ENCODE data around the gene PTPRM. TPM values are rescaled to one million over a fixed set of nuclear protein-coding genes. Genes with fewer than 3 reads are reported as not detected.

Gene PTPRM
- total RNA-seq, 1 experiment from 2014 or later = 14.5 TPM

DNA sequence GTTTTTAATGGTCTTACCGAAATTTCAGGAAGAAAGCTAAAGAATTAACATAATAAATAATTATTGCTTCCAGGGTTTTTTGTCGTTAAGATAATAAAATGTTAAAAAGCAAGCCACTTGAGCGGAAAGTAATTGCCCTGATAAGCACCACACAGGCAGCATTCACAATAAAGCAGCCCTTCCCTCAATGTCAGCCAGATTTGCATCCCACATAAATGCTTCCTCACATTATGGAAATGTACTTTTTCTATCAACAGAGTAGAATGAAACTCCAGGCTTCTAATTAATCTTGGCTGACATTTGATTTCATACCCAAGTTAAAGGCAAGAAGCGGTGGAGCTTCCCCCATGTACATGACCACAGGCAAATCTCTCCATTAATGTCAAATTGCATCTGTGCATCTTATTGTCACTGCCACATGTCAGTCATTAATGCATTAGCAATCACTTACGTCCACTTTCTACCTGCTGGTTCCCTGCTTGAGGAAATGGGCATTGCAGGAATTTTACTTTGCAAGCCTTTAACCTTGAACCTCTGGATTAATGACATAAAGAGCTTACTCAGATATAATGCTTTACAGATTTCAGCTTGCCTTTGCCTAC, 26.2 kb downstream of the PTPRM start:
- Histone ChIP-seq H3K36me3 (ENCODE audit: control insufficient read depth in 1 of 2, insufficient read depth in 2 of 2, low read length in 2 of 2) (no peaks in the 10 kb centered on the region), H3K79me2 (ENCODE audit: insufficient read depth, low read length) (no peaks in the 10 kb centered on the region), H3K27ac (ENCODE audit: low read depth, low read length) (no peak overlapping the region), H3K4me1 (ENCODE audit: control insufficient read depth in 1 of 2, insufficient read depth in 2 of 2, low read length in 2 of 2) (no peaks in the 10 kb centered on the region), H3K27me3 (ENCODE audit: insufficient read depth, low read length) (peaks cover 17% of the 10 kb centered on the region), H2AFZ (ENCODE audit: low read depth, low read length, poor library complexity, severe bottlenecking) (no peak overlapping the region), H3K4me2 (ENCODE audit: low read length) (no peak overlapping the region), H3K9ac (ENCODE audit: low read length) (no peak overlapping the region), H3K4me3 (replicated peaks in 1 of 2; ENCODE audit: low read depth in 1 of 2, low read length in 2 of 2) (no peak overlapping the region), H3K9me3 (ENCODE audit: control insufficient read depth in 1 of 2, insufficient read depth in 1 of 2, low read depth in 1 of 2, low read length in 2 of 2) (no peaks in the 10 kb centered on the region), H3K9me2 (ENCODE audit: insufficient read depth) (no peaks in the 10 kb centered on the region), H4K20me1 (ENCODE audit: insufficient read depth) (no peaks in the 10 kb centered on the region)
- ATAC-seq (no peak), DNase-seq (ENCODE audit: low read depth, low spot score) (no peak)
- ChIA-PET CTCF (no interaction called here), POLR2A (no interaction called here), RAD21 (ENCODE audit: low non-redundant PET in 1 of 2, low total read pairs in 2 of 2, uncharacterized antibody in 2 of 2, unreplicated experiment in 2 of 2) (no interaction called here)
- intact Hi-C loops (cut with micrococcal nuclease) = no loop called here
- TF ChIP-seq JUND (IDR thresholded peaks at IDR 0.05) (no peak), EGR1 (IDR thresholded peaks at IDR 0.05; ENCODE audit: low read depth) (no peak), ELF1 (IDR thresholded peaks at IDR 0.05; ENCODE audit: borderline replicate concordance, low read depth) (no peak), POLR2A (IDR thresholded peaks at IDR 0.05; ENCODE audit: borderline replicate concordance, extremely low read depth, insufficient read depth, insufficient read length) (no peak), YY1 (IDR thresholded peaks at IDR 0.05; ENCODE audit: extremely low read depth, insufficient replicate concordance, low read depth, low read length) (no peak)
- BruUV-seq (replicated peaks) = no TSS peak

DNA sequence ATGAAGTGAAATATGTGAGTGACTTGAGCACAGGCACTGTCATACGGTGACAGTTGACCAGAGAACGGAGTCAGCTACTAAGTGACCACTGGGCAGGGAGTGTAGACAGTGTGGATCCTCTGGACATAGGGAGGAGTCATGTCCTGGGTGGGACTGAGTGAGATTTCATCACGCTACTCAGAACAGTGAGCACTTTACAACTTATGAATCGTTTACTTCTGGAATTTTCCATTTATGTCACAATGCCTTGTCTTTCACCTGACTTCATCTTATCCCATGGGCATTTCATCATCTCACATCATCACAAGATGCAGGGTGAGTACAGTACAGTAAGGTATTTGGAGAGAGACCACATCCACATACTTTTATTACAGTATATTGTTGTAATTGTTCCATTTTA, 29.0 kb downstream of the PTPRM start:
- H3K79me2 ChIP-seq (ENCODE audit: insufficient read depth, low read length) = no peaks in the 10 kb centered on the region
- CTCF ChIA-PET = no interaction called here

More for the DNA sequence above, 29.0 kb downstream of the PTPRM start:
- no TSS peak for BruUV-seq (replicated peaks)
- Histone ChIP-seq H3K9ac (ENCODE audit: low read length) (no peak overlapping the region), H3K9me2 (ENCODE audit: insufficient read depth) (no peaks in the 10 kb centered on the region), H2AFZ (ENCODE audit: low read depth, low read length, poor library complexity, severe bottlenecking) (no peak overlapping the region), H4K20me1 (ENCODE audit: insufficient read depth) (no peaks in the 10 kb centered on the region), H3K9me3 (ENCODE audit: control insufficient read depth in 1 of 2, insufficient read depth in 1 of 2, low read depth in 1 of 2, low read length in 2 of 2) (no peaks in the 10 kb centered on the region), H3K27ac (ENCODE audit: low read depth, low read length) (no peak overlapping the region), H3K27me3 (ENCODE audit: insufficient read depth, low read length) (0 out of 2 replicates have a peak, but pooled peaks cover 9% of the 10 kb centered on the region), H3K4me1 (ENCODE audit: control insufficient read depth in 1 of 2, insufficient read depth in 2 of 2, low read length in 2 of 2) (no peaks in the 10 kb centered on the region), H3K36me3 (ENCODE audit: control insufficient read depth in 1 of 2, insufficient read depth in 2 of 2, low read length in 2 of 2) (no peaks in the 10 kb centered on the region), H3K4me3 (replicated peaks in 1 of 2; ENCODE audit: low read depth in 1 of 2, low read length in 2 of 2) (no peak overlapping the region), H3K4me2 (ENCODE audit: low read length) (no peak overlapping the region)
- RAD21 ChIA-PET (ENCODE audit: low non-redundant PET in 1 of 2, low total read pairs in 2 of 2, uncharacterized antibody in 2 of 2, unreplicated experiment in 2 of 2) = no interaction called here
- DNase-seq (ENCODE audit: low read depth, low spot score) (no peak), ATAC-seq (no peak)
- TF ChIP-seq SRF (IDR thresholded peaks at IDR 0.05; ENCODE audit: low read depth) (no peak), RAD21 (IDR thresholded peaks at IDR 0.05; ENCODE audit: low read depth) (no peak), FOSL1 (IDR thresholded peaks at IDR 0.05; ENCODE audit: low read depth) (no peak), SP1 (IDR thresholded peaks at IDR 0.05; ENCODE audit: low read depth) (no peak), EZH2phosphoT487 (IDR thresholded peaks at IDR 0.05; ENCODE audit: borderline replicate concordance) (no peak), EZH2 (IDR thresholded peaks at IDR 0.05) (no peak), CEBPB (IDR thresholded peaks at IDR 0.05; ENCODE audit: low read depth) (no peak), JUND (IDR thresholded peaks at IDR 0.05) (no peak)
- TF ChIP-seq, protein P1, sequence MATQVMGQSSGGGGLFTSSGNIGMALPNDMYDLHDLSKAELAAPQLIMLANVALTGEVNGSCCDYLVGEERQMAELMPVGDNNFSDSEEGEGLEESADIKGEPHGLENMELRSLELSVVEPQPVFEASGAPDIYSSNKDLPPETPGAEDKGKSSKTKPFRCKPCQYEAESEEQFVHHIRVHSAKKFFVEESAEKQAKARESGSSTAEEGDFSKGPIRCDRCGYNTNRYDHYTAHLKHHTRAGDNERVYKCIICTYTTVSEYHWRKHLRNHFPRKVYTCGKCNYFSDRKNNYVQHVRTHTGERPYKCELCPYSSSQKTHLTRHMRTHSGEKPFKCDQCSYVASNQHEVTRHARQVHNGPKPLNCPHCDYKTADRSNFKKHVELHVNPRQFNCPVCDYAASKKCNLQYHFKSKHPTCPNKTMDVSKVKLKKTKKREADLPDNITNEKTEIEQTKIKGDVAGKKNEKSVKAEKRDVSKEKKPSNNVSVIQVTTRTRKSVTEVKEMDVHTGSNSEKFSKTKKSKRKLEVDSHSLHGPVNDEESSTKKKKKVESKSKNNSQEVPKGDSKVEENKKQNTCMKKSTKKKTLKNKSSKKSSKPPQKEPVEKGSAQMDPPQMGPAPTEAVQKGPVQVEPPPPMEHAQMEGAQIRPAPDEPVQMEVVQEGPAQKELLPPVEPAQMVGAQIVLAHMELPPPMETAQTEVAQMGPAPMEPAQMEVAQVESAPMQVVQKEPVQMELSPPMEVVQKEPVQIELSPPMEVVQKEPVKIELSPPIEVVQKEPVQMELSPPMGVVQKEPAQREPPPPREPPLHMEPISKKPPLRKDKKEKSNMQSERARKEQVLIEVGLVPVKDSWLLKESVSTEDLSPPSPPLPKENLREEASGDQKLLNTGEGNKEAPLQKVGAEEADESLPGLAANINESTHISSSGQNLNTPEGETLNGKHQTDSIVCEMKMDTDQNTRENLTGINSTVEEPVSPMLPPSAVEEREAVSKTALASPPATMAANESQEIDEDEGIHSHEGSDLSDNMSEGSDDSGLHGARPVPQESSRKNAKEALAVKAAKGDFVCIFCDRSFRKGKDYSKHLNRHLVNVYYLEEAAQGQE (IDR thresholded peaks at IDR 0.05; ENCODE audit: low read depth) = no peak
- TF ChIP-seq, protein P2, sequence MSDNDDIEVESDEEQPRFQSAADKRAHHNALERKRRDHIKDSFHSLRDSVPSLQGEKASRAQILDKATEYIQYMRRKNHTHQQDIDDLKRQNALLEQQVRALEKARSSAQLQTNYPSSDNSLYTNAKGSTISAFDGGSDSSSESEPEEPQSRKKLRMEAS (IDR thresholded peaks at IDR 0.05) = no peak
- POLR2A ChIA-PET = no interaction called here
- intact Hi-C loops (cut with micrococcal nuclease) = no loop called here

Measured in HCT116 (cell line).